Measurements from ENCODE around the gene NME4. TPM values are rescaled to one million over a fixed set of nuclear protein-coding genes. Genes with fewer than 3 reads are reported as not detected.
A peak's percentile ranks its signal among the peaks of the same experiment; 100 is the strongest.

NME4 gene
- total RNA-seq, 2 donors from 2014 or later: 274 to 350 TPM

DNA sequence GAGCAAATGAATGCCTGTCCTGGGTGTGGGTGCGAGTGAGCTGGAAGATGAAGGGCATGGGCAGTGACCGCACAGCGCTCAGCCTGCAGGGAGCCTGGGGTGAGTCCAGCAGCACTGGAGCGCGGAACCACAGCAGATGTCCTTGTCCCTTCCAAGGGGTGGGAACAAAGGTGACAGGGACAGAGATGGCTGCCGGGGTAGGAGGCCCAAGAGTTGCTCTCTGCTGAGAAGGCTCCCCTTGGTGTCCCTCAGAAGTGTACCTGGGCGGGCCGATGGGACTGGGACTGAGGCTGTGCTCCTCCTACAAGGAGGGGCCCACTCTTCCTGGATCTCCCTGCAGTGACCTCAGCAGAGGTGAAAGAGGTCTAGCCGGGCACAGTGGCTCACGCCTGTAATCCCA is 7.6 kb upstream of the NME4 start:
- Mint-ChIP-seq H3K27me3 (ENCODE audit: insufficient read depth) (no peaks in the 10 kb centered on the region), H3K4me1 (peaks cover 26% of the 10 kb centered on the region), H3K9me3 (peaks cover 13% of the 10 kb centered on the region), H3K36me3 (ENCODE audit: low read depth) (peaks cover 12% of the 10 kb centered on the region), H3K27ac (peak overlapping the region; percentile 52), H3K4me3 (no peak overlapping the region)
- H3K4me1 ChIP-seq (ENCODE audit: control insufficient read depth, insufficient read depth, low read length): no peaks in the 10 kb centered on the region
- no peak overlapping the region for H3K27ac ChIP-seq (ENCODE audit: low read depth, low read length)
- no peaks in the 10 kb centered on the region for H3K36me3 ChIP-seq (ENCODE audit: control insufficient read depth, insufficient read depth, low read length)
- H3K4me3 ChIP-seq (ENCODE audit: low read length): no peak overlapping the region
- DNase-seq: no peak
- 87 to 92% methylated on average over 10 of the region's 10 CpGs for WGBS, 2 experiments (ENCODE audit: insufficient coverage in 1 of 2, insufficient read length in 1 of 2)
- H3K9me3 ChIP-seq (ENCODE audit: control insufficient read depth, low read length): peaks cover 5% of the 10 kb centered on the region
- no peak overlapping the region for H3K9ac ChIP-seq (ENCODE audit: extremely low read depth, low read length, poor library complexity, severe bottlenecking)
- H3K27me3 ChIP-seq (ENCODE audit: control insufficient read depth, insufficient read depth, low read length, poor library complexity, severe bottlenecking): no peaks in the 10 kb centered on the region
- TF ChIP-seq, protein P1, sequence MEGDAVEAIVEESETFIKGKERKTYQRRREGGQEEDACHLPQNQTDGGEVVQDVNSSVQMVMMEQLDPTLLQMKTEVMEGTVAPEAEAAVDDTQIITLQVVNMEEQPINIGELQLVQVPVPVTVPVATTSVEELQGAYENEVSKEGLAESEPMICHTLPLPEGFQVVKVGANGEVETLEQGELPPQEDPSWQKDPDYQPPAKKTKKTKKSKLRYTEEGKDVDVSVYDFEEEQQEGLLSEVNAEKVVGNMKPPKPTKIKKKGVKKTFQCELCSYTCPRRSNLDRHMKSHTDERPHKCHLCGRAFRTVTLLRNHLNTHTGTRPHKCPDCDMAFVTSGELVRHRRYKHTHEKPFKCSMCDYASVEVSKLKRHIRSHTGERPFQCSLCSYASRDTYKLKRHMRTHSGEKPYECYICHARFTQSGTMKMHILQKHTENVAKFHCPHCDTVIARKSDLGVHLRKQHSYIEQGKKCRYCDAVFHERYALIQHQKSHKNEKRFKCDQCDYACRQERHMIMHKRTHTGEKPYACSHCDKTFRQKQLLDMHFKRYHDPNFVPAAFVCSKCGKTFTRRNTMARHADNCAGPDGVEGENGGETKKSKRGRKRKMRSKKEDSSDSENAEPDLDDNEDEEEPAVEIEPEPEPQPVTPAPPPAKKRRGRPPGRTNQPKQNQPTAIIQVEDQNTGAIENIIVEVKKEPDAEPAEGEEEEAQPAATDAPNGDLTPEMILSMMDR (conservative IDR thresholded peaks at IDR 0.05): no peak

DNA sequence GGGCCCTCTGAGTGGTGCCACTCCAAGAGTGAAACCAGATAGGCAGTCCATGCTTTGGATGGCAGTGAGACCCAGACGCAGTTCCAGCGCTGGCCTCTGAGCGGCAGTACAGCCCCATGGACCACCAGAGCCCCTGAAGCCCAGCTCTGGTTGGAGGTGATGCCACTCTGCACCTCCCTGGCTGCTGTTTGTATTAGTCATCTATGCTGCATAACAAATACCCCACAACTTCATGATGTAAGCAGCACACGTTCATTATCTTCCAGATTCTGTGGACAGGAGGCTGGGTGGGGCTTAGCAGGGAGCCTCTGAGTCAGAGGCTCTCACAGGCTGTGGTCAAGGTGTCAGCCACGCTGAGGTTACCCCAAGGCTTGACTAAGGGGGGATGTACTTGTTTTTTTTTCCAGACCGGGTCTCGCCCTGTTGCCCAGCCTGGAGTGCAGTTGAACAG is 5.1 kb upstream of the NME4 start:
- Histone ChIP-seq H3K9me3 (ENCODE audit: control insufficient read depth, low read length) (peaks cover 5% of the 10 kb centered on the region), H3K27me3 (ENCODE audit: control insufficient read depth, insufficient read depth, low read length, poor library complexity, severe bottlenecking) (no peaks in the 10 kb centered on the region), H3K27ac (ENCODE audit: low read depth, low read length) (no peak overlapping the region), H3K9ac (ENCODE audit: extremely low read depth, low read length, poor library complexity, severe bottlenecking) (no peak overlapping the region), H3K4me3 (ENCODE audit: low read length) (no peak overlapping the region), H3K36me3 (ENCODE audit: control insufficient read depth, insufficient read depth, low read length) (no peaks in the 10 kb centered on the region), H3K4me1 (ENCODE audit: control insufficient read depth, insufficient read depth, low read length) (no peaks in the 10 kb centered on the region)
- H3K36me3 Mint-ChIP-seq (ENCODE audit: low read depth): peaks cover 12% of the 10 kb centered on the region
- DNase-seq: peak; percentile 96
- no peak overlapping the region for H3K27ac Mint-ChIP-seq
- H3K9me3 Mint-ChIP-seq: peaks cover 13% of the 10 kb centered on the region
- TF ChIP-seq, protein P1 (conservative IDR thresholded peaks at IDR 0.05): peak; percentile 94
- 65 to 70% methylated on average over 3 to 7 of the region's 7 CpGs for WGBS, 2 experiments (ENCODE audit: insufficient coverage in 1 of 2, insufficient read length in 1 of 2)
- no peaks in the 10 kb centered on the region for H3K27me3 Mint-ChIP-seq (ENCODE audit: insufficient read depth)
- peaks cover 21% of the 10 kb centered on the region for H3K4me1 Mint-ChIP-seq
- H3K4me3 Mint-ChIP-seq: no peak overlapping the region

DNA sequence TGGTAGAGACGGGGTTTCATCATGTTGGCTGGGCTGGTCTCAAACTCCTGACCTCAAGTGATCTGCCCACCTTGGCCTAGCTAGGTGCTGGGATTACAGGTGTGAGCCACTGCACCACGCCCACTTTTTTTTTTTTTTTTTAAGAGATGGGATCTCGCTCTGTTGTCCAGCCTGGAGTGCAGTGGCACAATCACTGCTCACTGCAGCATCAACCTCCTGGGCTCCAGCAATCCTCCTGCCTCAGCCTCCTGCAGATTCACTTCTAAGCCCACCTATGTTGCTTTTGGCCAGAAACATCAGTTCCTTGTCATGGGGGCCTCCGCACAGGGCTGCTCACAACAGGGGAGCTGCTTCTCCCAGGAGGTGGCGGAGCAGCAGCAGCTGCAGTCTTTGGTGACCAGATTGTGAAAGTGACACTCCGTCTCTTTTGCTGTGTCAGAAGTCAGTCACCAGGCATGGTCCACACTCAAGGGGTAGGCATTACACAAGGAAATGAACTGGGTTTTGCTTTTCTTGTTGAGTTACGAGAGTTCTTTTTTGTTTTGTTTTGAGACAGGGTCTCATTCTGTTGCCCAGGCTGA is 4.5 kb upstream of the NME4 start:
- WGBS, 2 experiments (ENCODE audit: insufficient coverage in 1 of 2, insufficient read length in 1 of 2): 91% methylated on average over 6 to 7 of the region's 7 CpGs
- no peak overlapping the region for H3K9ac ChIP-seq (ENCODE audit: extremely low read depth, low read length, poor library complexity, severe bottlenecking)
- H3K36me3 ChIP-seq (ENCODE audit: control insufficient read depth, insufficient read depth, low read length): no peaks in the 10 kb centered on the region
- H3K27me3 ChIP-seq (ENCODE audit: control insufficient read depth, insufficient read depth, low read length, poor library complexity, severe bottlenecking): no peaks in the 10 kb centered on the region
- Mint-ChIP-seq H3K4me3 (no peak overlapping the region), H3K36me3 (ENCODE audit: low read depth) (peaks cover 12% of the 10 kb centered on the region), H3K27ac (no peak overlapping the region), H3K4me1 (peaks cover 20% of the 10 kb centered on the region), H3K27me3 (ENCODE audit: insufficient read depth) (no peaks in the 10 kb centered on the region), H3K9me3 (peaks cover 13% of the 10 kb centered on the region)
- no peaks in the 10 kb centered on the region for H3K4me1 ChIP-seq (ENCODE audit: control insufficient read depth, insufficient read depth, low read length)
- H3K9me3 ChIP-seq (ENCODE audit: control insufficient read depth, low read length): peaks cover 5% of the 10 kb centered on the region
- H3K4me3 ChIP-seq (ENCODE audit: low read length): no peak overlapping the region
- H3K27ac ChIP-seq (ENCODE audit: low read depth, low read length): no peak overlapping the region
- DNase-seq: no peak
- TF ChIP-seq, protein P1 (conservative IDR thresholded peaks at IDR 0.05): no peak
